ENCODE measurements around the gene TBKBP1. TPM values are rescaled to one million over a fixed set of nuclear protein-coding genes. Genes with fewer than 3 reads are reported as not detected.

Gene TBKBP1
- total and polyA plus RNA-seq, 4 donors: 10.4 to 62.8 (median 28.8) TPM

GRCh38 chr17:47719411-47720152, 25.6 kb downstream of the TBKBP1 start:
- H3K27ac ChIP-seq (ENCODE audit: low read depth, low read length): no peak overlapping the region
- peaks cover 37% of the 10 kb centered on the region for H3K27me3 ChIP-seq (ENCODE audit: control insufficient read depth, insufficient read depth, low read length)
- WGBS (ENCODE audit: insufficient coverage): 71% methylated on average over 9 of the region's 9 CpGs
- no peaks in the 10 kb centered on the region for H3K9me3 ChIP-seq (ENCODE audit: control insufficient read depth, insufficient read depth, low read length)
- peaks cover 19% of the 10 kb centered on the region for H3K4me1 ChIP-seq (ENCODE audit: control insufficient read depth, insufficient read depth, low read length)
- DNase-seq (ENCODE audit: low read depth in 4 of 6, low spot score in 6 of 6): no peak
- H3K4me3 ChIP-seq (ENCODE audit: low read depth, low read length): no peak overlapping the region
- no peaks in the 10 kb centered on the region for H3K36me3 ChIP-seq (ENCODE audit: control insufficient read depth, insufficient read depth, low read length)

GRCh38 chr17:47720196-47720595, 26.2 kb downstream of the TBKBP1 start:
- H3K4me1 ChIP-seq (ENCODE audit: control insufficient read depth, insufficient read depth, low read length): peaks cover 19% of the 10 kb centered on the region
- no peaks in the 10 kb centered on the region for H3K36me3 ChIP-seq (ENCODE audit: control insufficient read depth, insufficient read depth, low read length)
- H3K9me3 ChIP-seq (ENCODE audit: control insufficient read depth, insufficient read depth, low read length): no peaks in the 10 kb centered on the region
- H3K27ac ChIP-seq (ENCODE audit: low read depth, low read length): no peak overlapping the region
- WGBS (ENCODE audit: insufficient coverage): 66% methylated on average over 5 of the region's 11 CpGs
- peaks cover 40% of the 10 kb centered on the region for H3K27me3 ChIP-seq (ENCODE audit: control insufficient read depth, insufficient read depth, low read length)
- no peak overlapping the region for H3K4me3 ChIP-seq (ENCODE audit: low read depth, low read length)
- DNase-seq (ENCODE audit: low read depth in 4 of 6, low spot score in 6 of 6): no peak

GRCh38 chr17:47720754-47721533, 27.0 kb downstream of the TBKBP1 start:
- 4% methylated on average over 18 of the region's 36 CpGs for WGBS (ENCODE audit: insufficient coverage)

DNA sequence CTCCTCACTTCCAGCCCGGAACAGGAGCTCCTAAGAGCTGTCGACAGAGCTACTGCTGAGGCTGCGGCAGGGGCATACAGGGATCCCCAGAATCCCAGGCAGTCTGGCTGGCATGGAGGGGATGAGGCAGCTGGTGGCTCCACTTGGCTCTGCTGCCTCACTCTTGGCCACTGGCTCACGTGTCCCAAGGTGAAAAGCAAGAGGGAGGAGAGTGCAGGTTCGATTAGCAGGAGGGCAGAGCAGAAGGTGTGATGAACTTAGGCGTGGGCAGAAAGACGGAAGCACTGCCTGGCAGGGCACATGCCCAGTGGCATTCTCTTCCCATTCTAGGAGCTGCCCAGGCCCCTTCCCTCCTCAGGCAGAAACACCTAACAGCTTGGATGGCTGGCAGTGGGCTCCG, 27.8 kb downstream of the TBKBP1 start:
- Histone ChIP-seq H3K36me3 (ENCODE audit: control insufficient read depth, insufficient read depth, low read length) (no peaks in the 10 kb centered on the region), H3K27ac (ENCODE audit: low read depth, low read length) (no peak overlapping the region), H3K9me3 (ENCODE audit: control insufficient read depth, insufficient read depth, low read length) (no peaks in the 10 kb centered on the region), H3K4me3 (ENCODE audit: low read depth, low read length) (no peak overlapping the region), H3K4me1 (ENCODE audit: control insufficient read depth, insufficient read depth, low read length) (peaks cover 19% of the 10 kb centered on the region), H3K27me3 (ENCODE audit: control insufficient read depth, insufficient read depth, low read length) (peaks cover 42% of the 10 kb centered on the region)
- DNase-seq (ENCODE audit: low read depth in 4 of 6, low spot score in 6 of 6): no peak
- WGBS (ENCODE audit: insufficient coverage): 70% methylated on average over 5 of the region's 8 CpGs

More at GRCh38 chr17:47720754-47721533, 27.0 kb downstream of the TBKBP1 start:
- peaks cover 19% of the 10 kb centered on the region for H3K4me1 ChIP-seq (ENCODE audit: control insufficient read depth, insufficient read depth, low read length)
- H3K4me3 ChIP-seq (ENCODE audit: low read depth, low read length): no peak overlapping the region
- peaks cover 42% of the 10 kb centered on the region for H3K27me3 ChIP-seq (ENCODE audit: control insufficient read depth, insufficient read depth, low read length)
- H3K36me3 ChIP-seq (ENCODE audit: control insufficient read depth, insufficient read depth, low read length): no peaks in the 10 kb centered on the region
- no peaks in the 10 kb centered on the region for H3K9me3 ChIP-seq (ENCODE audit: control insufficient read depth, insufficient read depth, low read length)
- no peak overlapping the region for H3K27ac ChIP-seq (ENCODE audit: low read depth, low read length)
- no peak for DNase-seq (ENCODE audit: low read depth in 4 of 6, low spot score in 6 of 6)

DNA sequence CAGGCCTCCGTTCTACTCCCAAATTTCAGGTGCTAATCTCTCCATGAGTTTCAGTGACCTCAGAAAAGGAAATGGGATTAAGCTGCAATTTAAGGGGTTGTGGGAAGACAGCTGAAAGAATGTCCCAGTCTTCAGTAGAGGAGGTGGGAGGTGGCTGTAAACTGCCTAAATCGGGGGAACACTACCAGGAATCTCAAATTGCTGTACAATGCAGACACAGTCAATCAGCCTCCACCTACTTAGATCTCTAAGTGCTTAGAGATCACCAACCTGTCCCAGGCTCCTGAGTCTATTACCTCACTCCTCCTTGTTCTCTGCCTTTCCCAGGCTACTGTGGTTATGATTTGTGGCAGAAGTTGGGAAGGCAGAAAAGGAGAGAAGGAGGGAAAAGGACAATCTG, 30.7 kb downstream of the TBKBP1 start:
- H3K4me1 ChIP-seq (ENCODE audit: control insufficient read depth, insufficient read depth, low read length): peaks cover 26% of the 10 kb centered on the region
- no peak for DNase-seq (ENCODE audit: low read depth in 4 of 6, low spot score in 6 of 6)
- WGBS (ENCODE audit: insufficient coverage): 80% methylated on average over 1 of the region's 2 CpGs
- no peak overlapping the region for H3K27ac ChIP-seq (ENCODE audit: low read depth, low read length)
- no peak overlapping the region for H3K4me3 ChIP-seq (ENCODE audit: low read depth, low read length)
- no peaks in the 10 kb centered on the region for H3K9me3 ChIP-seq (ENCODE audit: control insufficient read depth, insufficient read depth, low read length)
- H3K36me3 ChIP-seq (ENCODE audit: control insufficient read depth, insufficient read depth, low read length): no peaks in the 10 kb centered on the region
- H3K27me3 ChIP-seq (ENCODE audit: control insufficient read depth, insufficient read depth, low read length): peaks cover 36% of the 10 kb centered on the region

DNA sequence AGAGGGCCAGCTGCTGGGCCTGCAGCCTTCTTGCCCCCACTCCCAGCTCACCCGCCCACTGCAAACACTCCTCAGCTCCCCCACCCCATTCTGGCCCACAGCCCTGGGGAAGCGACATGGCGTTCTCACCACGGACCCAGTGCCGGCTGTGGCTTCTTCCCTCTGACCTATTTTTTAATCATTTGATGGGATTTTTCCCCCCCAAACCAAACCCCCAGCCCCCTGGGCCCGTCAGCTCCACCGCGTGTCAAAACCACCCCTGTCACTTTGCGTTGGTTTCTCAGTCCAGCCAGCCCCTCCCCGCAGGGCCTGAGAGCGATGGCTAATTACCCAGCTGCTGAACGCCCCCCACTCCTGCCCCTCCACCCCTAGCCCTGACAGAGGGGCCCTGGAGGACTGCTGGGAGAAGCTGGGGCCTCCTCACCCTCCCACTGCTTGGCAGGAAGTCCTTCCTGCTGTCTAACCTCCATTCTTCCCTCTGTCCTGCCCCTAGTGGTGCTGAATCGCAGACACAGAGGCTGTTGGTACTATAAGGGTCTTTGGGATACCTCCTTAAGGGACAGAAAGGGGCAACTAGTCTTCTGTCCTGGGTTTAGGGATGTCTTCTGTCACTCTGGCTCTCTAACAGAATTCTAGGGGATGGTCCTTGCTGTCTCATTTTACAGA, 31.6 kb downstream of the TBKBP1 start:
- WGBS (ENCODE audit: insufficient coverage): 65% methylated on average over 13 of the region's 13 CpGs
- Histone ChIP-seq H3K9me3 (ENCODE audit: control insufficient read depth, insufficient read depth, low read length) (no peaks in the 10 kb centered on the region), H3K4me1 (ENCODE audit: control insufficient read depth, insufficient read depth, low read length) (peaks cover 24% of the 10 kb centered on the region), H3K27ac (ENCODE audit: low read depth, low read length) (no peak overlapping the region), H3K36me3 (ENCODE audit: control insufficient read depth, insufficient read depth, low read length) (no peaks in the 10 kb centered on the region), H3K27me3 (ENCODE audit: control insufficient read depth, insufficient read depth, low read length) (peaks cover 29% of the 10 kb centered on the region), H3K4me3 (ENCODE audit: low read depth, low read length) (no peak overlapping the region)
- DNase-seq (ENCODE audit: low read depth in 4 of 6, low spot score in 6 of 6): no peak

- no peaks in the 10 kb centered on the region for H3K9me3 ChIP-seq (ENCODE audit: control insufficient read depth, insufficient read depth, low read length)
- no peak for DNase-seq (ENCODE audit: low read depth in 4 of 6, low spot score in 6 of 6)
- 80% methylated on average over 11 of the region's 12 CpGs for WGBS (ENCODE audit: insufficient coverage)
- H3K4me1 ChIP-seq (ENCODE audit: control insufficient read depth, insufficient read depth, low read length): peaks cover 12% of the 10 kb centered on the region
- no peak overlapping the region for H3K27ac ChIP-seq (ENCODE audit: low read depth, low read length)
- H3K4me3 ChIP-seq (ENCODE audit: low read depth, low read length): no peak overlapping the region
- no peaks in the 10 kb centered on the region for H3K36me3 ChIP-seq (ENCODE audit: control insufficient read depth, insufficient read depth, low read length)
- H3K27me3 ChIP-seq (ENCODE audit: control insufficient read depth, insufficient read depth, low read length): peaks cover 27% of the 10 kb centered on the region
These were observed 33.1 kb downstream of the TBKBP1 start for GRCh38 chr17:47726796-47727703.

- DNase-seq (ENCODE audit: low read depth in 4 of 6, low spot score in 6 of 6): no peak
- peaks cover 27% of the 10 kb centered on the region for H3K27me3 ChIP-seq (ENCODE audit: control insufficient read depth, insufficient read depth, low read length)
- 58% methylated on average over 8 of the region's 9 CpGs for WGBS (ENCODE audit: insufficient coverage)
- H3K9me3 ChIP-seq (ENCODE audit: control insufficient read depth, insufficient read depth, low read length): no peaks in the 10 kb centered on the region
- peaks cover 16% of the 10 kb centered on the region for H3K4me1 ChIP-seq (ENCODE audit: control insufficient read depth, insufficient read depth, low read length)
- no peak overlapping the region for H3K4me3 ChIP-seq (ENCODE audit: low read depth, low read length)
- no peaks in the 10 kb centered on the region for H3K36me3 ChIP-seq (ENCODE audit: control insufficient read depth, insufficient read depth, low read length)
- no peak overlapping the region for H3K27ac ChIP-seq (ENCODE audit: low read depth, low read length)
These were observed 33.7 kb downstream of the TBKBP1 start for GRCh38 chr17:47727704-47728036.

Data from spinal cord (tissue), 10 donors.